ENCODE results near the gene NMT2. TPM values are rescaled to one million over a fixed set of nuclear protein-coding genes. Genes with fewer than 3 reads are reported as not detected.

The NMT2 gene
- total and polyA plus RNA-seq, 8 donors, result 5.5 to 107 (median 9.2) TPM

- H3K27ac ChIP-seq, result no peak overlapping the region
- DNase-seq, result no peak
- H3K9me3 ChIP-seq, result no peaks in the 10 kb centered on the region
- H3K4me3 ChIP-seq, result no peak overlapping the region
- 85 to 94% (median 93%) methylated on average over 15 to 16 of the region's 16 CpGs for WGBS, 5 donors
- H3K27me3 ChIP-seq, result peaks cover 0 to 11% (median 0%) of the 10 kb centered on the region in 3 donors
- intact Hi-C loops (cut with DNase I; ENCODE audit: low total_unique reads), result loop anchor here (10.0 kb wide), 1 partner anchor 138 kb away; the partner anchor contains the start of genes DCLRE1C and MEIG1
- H3K4me1 ChIP-seq, result peaks cover 6 to 24% (median 20%) of the 10 kb centered on the region in 4 donors
- no peaks in the 10 kb centered on the region for H3K36me3 ChIP-seq
- TF ChIP-seq CTCF (IDR thresholded peaks at IDR 0.05) (no peak), POLR2AphosphoS5 (IDR thresholded peaks at IDR 0.05) (no peak), EP300 (IDR thresholded peaks at IDR 0.05) (no peak), POLR2A (IDR thresholded peaks at IDR 0.05) (no peak)
Measured at GRCh38 chr10:15092855-15093408, 75.6 kb downstream of the NMT2 start.

GRCh38 chr10:15091418-15091817, 77.1 kb downstream of the NMT2 start:
- DNase-seq, result no peak
- intact Hi-C loops (cut with DNase I; ENCODE audit: low total_unique reads), result loop anchor here (10.0 kb wide), 1 partner anchor 137 kb away; the partner anchor contains the start of genes DCLRE1C and MEIG1
- WGBS, 5 donors, result 83 to 91% (median 87%) methylated on average over 5 of the region's 5 CpGs
- Histone ChIP-seq H3K36me3 (no peaks in the 10 kb centered on the region), H3K27me3 (peaks cover 0 to 11% (median 0%) of the 10 kb centered on the region in 3 donors), H3K9me3 (no peaks in the 10 kb centered on the region), H3K27ac (no peak overlapping the region), H3K4me3 (no peak overlapping the region), H3K4me1 (peaks cover 4 to 19% (median 15%) of the 10 kb centered on the region in 4 donors)
- TF ChIP-seq EP300 (IDR thresholded peaks at IDR 0.05) (no peak), POLR2AphosphoS5 (IDR thresholded peaks at IDR 0.05) (no peak), POLR2A (IDR thresholded peaks at IDR 0.05) (no peak), CTCF (IDR thresholded peaks at IDR 0.05) (no peak)

GRCh38 chr10:15088428-15089261, 79.8 kb downstream of the NMT2 start, which contains the start of gene ACBD7:
ACBD7 (minus strand) TSS chr10:15088776; CDS start chr10:15088728, 48 bp downstream.
- no peaks in the 10 kb centered on the region for H3K36me3 ChIP-seq
- H3K9me3 ChIP-seq, result no peaks in the 10 kb centered on the region
- H3K4me3 ChIP-seq, result peak within 1 kb of the TSS; percentile 49 to 82 (median 66)
- peak within 1 kb of the TSS in 4 of 5 donors; percentile 14 to 63 (median 24) for H3K27ac ChIP-seq
- TF ChIP-seq EP300 (IDR thresholded peaks at IDR 0.05) (no peak), CTCF (IDR thresholded peaks at IDR 0.05) (peak in 5 of 7 experiments; percentile 50 to 76 (median 65)), POLR2AphosphoS5 (IDR thresholded peaks at IDR 0.05) (peak in 1 of 3 donors; percentile 57)
- H3K27me3 ChIP-seq, result peaks cover 0 to 11% (median 0%) of the 10 kb centered on the region in 3 donors
- H3K4me1 ChIP-seq, result peaks cover 4 to 31% (median 25%) of the 10 kb centered on the region in 4 donors
- WGBS, 5 donors, result 6 to 7% (median 6%) methylated on average over 56 to 63 of the region's 63 CpGs
- DNase-seq, result peak; percentile 86 to 96
- intact Hi-C loops (cut with DNase I; ENCODE audit: low total_unique reads), result no loop called here

GRCh38 chr10:15084502-15084922, 84.0 kb downstream of the NMT2 start:
- H3K27me3 ChIP-seq, result peaks cover 0 to 5% (median 0%) of the 10 kb centered on the region in 3 donors
- DNase-seq, result peak; percentile 48 to 90
- H3K9me3 ChIP-seq, result no peaks in the 10 kb centered on the region
- no peak for TF ChIP-seq CTCF (IDR thresholded peaks at IDR 0.05)
- TF ChIP-seq POLR2AphosphoS5 (IDR thresholded peaks at IDR 0.05), result peak in 1 of 3 donors; percentile 28
- intact Hi-C loops (cut with DNase I; ENCODE audit: low total_unique reads), result no loop called here
- H3K36me3 ChIP-seq, result no peaks in the 10 kb centered on the region
- peaks cover 4 to 32% (median 26%) of the 10 kb centered on the region in 4 donors for H3K4me1 ChIP-seq
- H3K27ac ChIP-seq, result peak overlapping the region in 3 of 5 donors; percentile 36 to 65 (median 43)
- WGBS, 5 donors, result 13 to 31% (median 19%) methylated on average over 7 of the region's 7 CpGs
- peak overlapping the region; percentile 39 to 51 (median 47) for H3K4me3 ChIP-seq
